Measurements from ENCODE around the gene CORO2A. TPM values are rescaled to one million over a fixed set of nuclear protein-coding genes. Genes with fewer than 3 reads are reported as not detected.
"Not testable (repeated sequence)": the region's sequence is repeated elsewhere in the genome, so short reads cannot be mapped to it uniquely, and the experiment has no call there.

The CORO2A gene
- total RNA-seq, 1 experiment from 2014 or later: 1.6 TPM

- in situ Hi-C loops (cut with HindIII; ENCODE audit: low pct_unique_long_range_greater_than_20kb, low sequenced_read_pairs): no loop called here
- no peak for DNase-seq (ENCODE audit: low read depth, low spot score)
Observed at GRCh38 chr9:98086461-98086860, 106.0 kb downstream of the CORO2A start.

DNA sequence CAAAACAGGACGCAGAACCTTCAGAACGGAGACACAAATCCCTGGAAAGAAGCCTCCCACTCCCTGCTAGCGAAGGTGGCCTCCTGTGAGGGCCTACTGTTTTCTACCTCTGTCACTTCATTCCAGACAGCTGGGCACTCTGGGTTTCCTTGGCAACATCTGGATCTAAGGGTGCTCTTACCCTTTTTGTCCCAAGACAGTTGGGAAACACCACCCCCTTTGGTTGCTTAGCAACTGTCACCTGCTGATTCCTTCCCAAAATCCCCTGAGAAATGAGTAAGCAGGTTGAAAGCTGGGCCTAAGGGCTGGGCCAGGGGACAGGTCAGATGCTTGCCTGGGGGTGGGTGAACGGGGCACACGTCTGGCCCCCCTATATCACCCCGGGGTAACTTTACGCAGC, 106.5 kb downstream of the CORO2A start:
- no peak for DNase-seq (ENCODE audit: low read depth, low spot score)
- in situ Hi-C loops (cut with HindIII; ENCODE audit: low pct_unique_long_range_greater_than_20kb, low sequenced_read_pairs): no loop called here

DNA sequence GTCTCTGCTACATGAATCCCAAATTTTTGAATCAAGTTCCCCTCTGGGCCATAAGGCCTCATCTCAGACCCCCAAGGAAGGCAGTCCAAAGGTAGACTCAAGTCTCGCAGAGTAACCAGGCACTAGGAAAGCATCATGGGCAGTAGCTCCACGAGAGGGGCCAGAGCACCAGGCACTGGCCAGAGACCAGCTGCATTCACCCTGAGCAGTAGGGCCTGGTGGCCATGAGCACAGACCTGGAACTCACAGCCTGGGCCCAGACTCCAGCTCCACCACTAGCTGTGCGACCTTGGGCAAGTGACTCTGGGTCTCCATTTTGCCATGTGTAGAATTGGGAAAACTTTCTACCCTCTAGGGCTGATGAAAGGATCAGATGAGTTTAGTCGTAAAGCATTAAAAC, 107.4 kb downstream of the CORO2A start:
- DNase-seq (ENCODE audit: low read depth, low spot score): no peak
- in situ Hi-C loops (cut with HindIII; ENCODE audit: low pct_unique_long_range_greater_than_20kb, low sequenced_read_pairs): no loop called here

DNA sequence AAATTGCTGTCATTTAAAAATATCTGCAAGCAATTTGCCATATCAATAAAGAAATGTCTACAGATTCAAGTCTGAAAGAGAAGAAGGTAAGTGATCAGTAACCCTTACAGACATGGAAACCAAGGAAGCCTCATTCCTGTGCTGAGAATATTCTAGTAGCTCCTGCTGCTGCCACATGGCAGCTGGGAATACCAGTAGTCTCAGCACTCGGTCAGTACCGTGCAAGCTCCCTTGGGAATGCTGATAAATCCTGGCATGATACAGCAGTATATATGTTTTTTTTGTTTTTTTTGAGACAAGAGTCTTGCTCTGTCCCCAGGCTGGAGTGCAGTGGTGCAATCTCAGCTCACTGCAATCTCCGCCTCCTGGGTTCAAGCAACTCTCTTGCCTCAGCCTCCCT, 108.0 kb downstream of the CORO2A start:
- in situ Hi-C loops (cut with HindIII; ENCODE audit: low pct_unique_long_range_greater_than_20kb, low sequenced_read_pairs): no loop called here
- no peak for DNase-seq (ENCODE audit: low read depth, low spot score)

GRCh38 chr9:98083566-98084183, 108.8 kb downstream of the CORO2A start:
- in situ Hi-C loops (cut with HindIII; ENCODE audit: low pct_unique_long_range_greater_than_20kb, low sequenced_read_pairs): no loop called here
- DNase-seq (ENCODE audit: low read depth, low spot score): no peak

DNA sequence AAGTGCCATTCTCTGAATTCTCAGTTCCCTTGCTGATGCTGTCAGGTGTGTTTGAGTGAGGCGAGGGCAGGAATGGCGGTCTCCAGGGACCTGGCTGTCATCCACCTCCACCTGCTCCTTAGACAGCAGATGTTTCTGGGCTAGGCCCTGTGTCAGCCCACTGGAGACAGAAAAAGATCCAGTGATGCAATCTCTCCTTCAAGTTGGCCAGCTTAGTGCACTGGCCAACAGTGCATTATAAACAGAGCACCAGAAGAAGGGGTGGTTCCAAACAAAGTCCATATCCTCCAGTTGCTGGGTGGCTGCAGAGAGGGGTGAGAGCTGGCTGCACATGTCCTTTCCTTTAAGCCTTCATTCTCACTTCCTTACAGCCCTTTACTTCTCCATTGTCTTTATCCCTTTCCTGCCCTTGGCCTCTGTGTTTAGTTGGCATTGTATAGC, 109.4 kb downstream of the CORO2A start:
- DNase-seq (ENCODE audit: low read depth, low spot score): no peak
- in situ Hi-C loops (cut with HindIII; ENCODE audit: low pct_unique_long_range_greater_than_20kb, low sequenced_read_pairs): no loop called here

GRCh38 chr9:98081477-98082219, 110.8 kb downstream of the CORO2A start:
- in situ Hi-C loops (cut with HindIII; ENCODE audit: low pct_unique_long_range_greater_than_20kb, low sequenced_read_pairs): no loop called here
- DNase-seq (ENCODE audit: low read depth, low spot score): no peak

DNA sequence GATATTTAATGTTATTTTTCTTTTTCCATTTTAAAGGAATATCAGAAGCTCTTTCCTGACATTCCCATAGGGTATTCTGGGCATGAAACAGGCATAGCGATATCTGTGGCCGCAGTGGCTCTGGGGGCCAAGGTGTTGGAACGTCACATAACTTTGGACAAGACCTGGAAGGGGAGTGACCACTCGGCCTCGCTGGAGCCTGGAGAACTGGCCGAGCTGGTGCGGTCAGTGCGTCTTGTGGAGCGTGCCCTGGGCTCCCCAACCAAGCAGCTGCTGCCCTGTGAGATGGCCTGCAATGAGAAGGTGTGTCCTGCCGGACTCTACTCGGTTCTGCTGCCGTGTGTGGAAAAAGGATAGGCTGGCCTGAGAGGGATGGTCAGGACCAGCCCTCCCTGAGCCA, 111.7 kb downstream of the CORO2A start:
- no peak for DNase-seq (ENCODE audit: low read depth, low spot score)

DNA sequence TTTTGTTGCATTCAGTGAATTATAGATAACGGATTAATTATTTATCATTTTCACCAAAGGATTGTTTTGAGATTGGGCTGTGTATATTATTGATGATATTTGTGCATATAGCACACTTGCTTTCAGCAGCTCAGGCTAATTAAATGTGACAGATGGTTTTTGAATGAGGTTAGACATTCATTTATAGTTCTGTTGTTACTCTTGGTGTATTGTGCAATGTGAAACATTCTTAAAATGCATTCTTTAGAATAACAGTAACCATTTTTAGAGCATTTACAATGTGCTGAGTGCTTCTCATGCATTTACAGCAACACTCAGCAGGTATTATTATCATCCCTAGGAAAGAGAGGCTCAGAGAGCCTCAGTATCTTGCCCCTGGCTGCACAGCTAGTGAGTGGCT, 112.1 kb downstream of the CORO2A start:
- in situ Hi-C loops (cut with HindIII; ENCODE audit: low pct_unique_long_range_greater_than_20kb, low sequenced_read_pairs): no loop called here
- DNase-seq (ENCODE audit: low read depth, low spot score): no peak

More for the DNA sequence above, 111.7 kb downstream of the CORO2A start:
- in situ Hi-C loops (cut with HindIII; ENCODE audit: low pct_unique_long_range_greater_than_20kb, low sequenced_read_pairs): no loop called here

GRCh38 chr9:98078895-98079294, 113.5 kb downstream of the CORO2A start:
- in situ Hi-C loops (cut with HindIII; ENCODE audit: low pct_unique_long_range_greater_than_20kb, low sequenced_read_pairs): no loop called here
- DNase-seq (ENCODE audit: low read depth, low spot score): no peak

GRCh38 chr9:98076514-98076890, 115.9 kb downstream of the CORO2A start:
- in situ Hi-C loops (cut with HindIII; ENCODE audit: low pct_unique_long_range_greater_than_20kb, low sequenced_read_pairs): not testable (repeated sequence)

DNA sequence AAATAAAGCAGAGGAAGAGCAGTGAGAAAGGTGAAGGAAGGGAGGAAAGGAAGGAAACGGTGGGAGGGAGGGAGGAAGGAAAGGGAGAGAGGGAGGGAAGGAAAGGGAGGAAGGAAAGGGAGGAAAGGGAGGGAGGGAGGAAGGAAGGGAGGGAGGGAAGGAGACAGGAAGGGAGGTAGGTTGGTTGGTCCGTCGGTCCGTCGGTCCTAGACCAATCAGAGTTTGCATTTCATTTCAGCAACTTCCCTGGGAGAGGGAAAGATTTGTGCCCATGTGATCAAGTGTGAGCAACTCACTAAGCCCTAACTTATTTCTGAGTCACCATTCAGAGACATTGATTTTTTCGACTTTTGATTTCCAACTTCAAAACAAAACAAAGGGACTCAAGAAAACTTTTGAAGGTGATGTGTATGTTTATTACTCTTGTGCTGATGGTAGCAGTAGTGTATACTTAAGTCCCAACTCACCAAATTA, 117.1 kb downstream of the CORO2A start:
- in situ Hi-C loops (cut with HindIII; ENCODE audit: low pct_unique_long_range_greater_than_20kb, low sequenced_read_pairs): no loop called here
- DNase-seq (ENCODE audit: low read depth, low spot score): peak; percentile 82

More at GRCh38 chr9:98076514-98076890, 115.9 kb downstream of the CORO2A start:
- DNase-seq (ENCODE audit: low read depth, low spot score): not testable (repeated sequence)

DNA sequence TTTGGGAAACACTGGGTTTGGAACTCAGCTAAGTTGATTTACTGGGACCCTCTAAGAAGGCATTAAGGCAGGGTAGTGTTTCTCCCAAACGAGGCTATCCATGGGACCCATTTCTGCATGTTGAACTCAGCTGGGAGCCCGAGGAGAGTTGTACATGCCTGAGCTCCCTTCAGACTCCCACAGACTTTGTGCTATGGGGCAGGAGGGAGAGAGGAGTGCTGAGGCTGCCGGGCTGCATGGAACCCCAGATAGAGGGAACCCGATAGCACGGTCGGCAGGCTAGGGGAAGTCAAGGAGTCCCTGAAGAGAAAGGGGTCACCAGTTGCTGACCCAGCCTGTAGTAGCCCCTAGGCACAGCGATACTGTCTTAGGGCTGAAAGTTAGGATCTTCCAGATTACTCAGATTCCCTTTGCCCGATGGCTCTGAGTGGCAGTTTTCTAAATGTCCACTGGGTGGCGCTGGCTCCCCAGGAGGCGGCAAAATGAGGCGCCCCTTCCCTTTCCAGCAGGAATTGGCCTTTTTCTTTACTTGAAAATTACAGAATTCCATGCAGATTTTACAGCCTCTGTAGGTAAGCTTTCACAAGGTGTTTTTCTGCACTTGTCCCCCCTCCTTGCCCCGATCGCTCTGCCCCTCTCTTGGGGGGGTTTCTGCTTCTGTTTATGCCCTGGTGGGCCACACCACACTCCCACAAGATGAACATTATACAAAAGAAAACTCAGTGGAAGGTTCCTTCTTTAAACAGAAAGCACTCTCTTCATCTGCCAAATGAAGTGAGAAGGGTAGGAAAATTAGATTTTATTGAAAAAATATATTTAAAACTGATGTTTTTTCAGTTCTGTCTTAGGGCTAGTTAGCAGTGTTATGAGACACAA, 118.1 kb downstream of the CORO2A start:
- in situ Hi-C loops (cut with HindIII; ENCODE audit: low pct_unique_long_range_greater_than_20kb, low sequenced_read_pairs): no loop called here
- peak; percentile 68 for DNase-seq (ENCODE audit: low read depth, low spot score)

DNA sequence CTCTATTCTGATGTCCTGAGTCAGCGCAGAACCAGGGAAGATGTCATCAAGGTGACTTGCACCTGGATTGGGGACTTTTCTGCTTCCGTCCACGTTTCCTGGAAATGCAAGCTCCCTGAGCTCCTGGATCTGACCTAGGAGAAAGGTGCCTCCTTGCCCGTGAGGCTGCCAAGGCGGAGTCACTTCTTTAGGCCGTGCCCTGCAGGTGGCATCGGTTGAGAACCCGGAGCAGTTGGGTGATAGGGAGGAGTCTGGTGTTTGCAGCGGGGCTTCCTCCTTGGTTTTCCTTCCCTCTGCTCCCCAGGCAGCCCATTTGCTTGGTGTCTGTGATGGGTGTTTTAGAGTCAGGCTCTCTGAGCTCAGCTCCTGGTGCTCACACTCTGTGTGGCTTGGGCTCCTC, 120.7 kb downstream of the CORO2A start:
- in situ Hi-C loops (cut with HindIII; ENCODE audit: low pct_unique_long_range_greater_than_20kb, low sequenced_read_pairs): no loop called here
- DNase-seq (ENCODE audit: low read depth, low spot score): no peak

Small RNA genes lying within 50 kb of the gene (small RNA-seq; reads per million reads assigned to genes)
- gene MIR6854 (0 reads per million in 2 experiments), gene RF00017 (0 reads per million in 2 experiments)

Other genes with a start within 250 kb of the CORO2A start
- gene ANP32B, start 209.3 kb downstream of the CORO2A start, total RNA-seq (2014; rRNA removed; shearing (Covaris generic)): 13.6 and 14.4 TPM in 2 replicates
- gene NANS, start 135.9 kb downstream of the CORO2A start, total RNA-seq (2014; rRNA removed; shearing (Covaris generic)): 146 and 180 TPM in 2 replicates
- 3.8 and 4.1 TPM in 2 replicates for gene TRIM14, start 73.4 kb downstream of the CORO2A start, total RNA-seq (2014; rRNA removed; shearing (Covaris generic))
- 1.5 and 2.0 TPM in 2 replicates for gene TBC1D2, start 63.0 kb upstream of the CORO2A start, total RNA-seq (2014; rRNA removed; shearing (Covaris generic))